SK-N-SH treated with all-trans-retinoic acid at 6 μM for 48 hours (cell line): Measurements from ENCODE around the gene GOLPH3.

Source experiments
- RARB ChIP-seq: fragments of 250-450 bp; sonication (Bioruptor Pico); IDR thresholded peaks from 2 replicates; pipeline ENCODE4 v1.8.0; 2021; ENCODE audit warnings: mild to moderate bottlenecking, moderate library complexity
- TCF4 ChIP-seq: fragments of 250-450 bp; sonication (Bioruptor Pico); IDR thresholded peaks from 2 replicates; pipeline ENCODE4 v1.8.0; 2021; ENCODE audit warnings: mild to moderate bottlenecking, moderate library complexity, borderline replicate concordance
- ZC3H10 ChIP-seq: fragments of 250-450 bp; sonication (Bioruptor Pico); IDR thresholded peaks from 2 replicates; pipeline ENCODE4 v1.5.1; 2021; ENCODE audit warnings: mild to moderate bottlenecking, moderate library complexity
- ZNF8 ChIP-seq: fragments of 450-650 bp; formaldehyde crosslinking; IDR thresholded peaks from 2 replicates; pipeline ENCODE4 v1.5.0; 2020; ENCODE audit warnings: mild to moderate bottlenecking, moderate library complexity
- TF ChIP-seq, protein P1 (sequence below): fragments of 250-450 bp; sonication (Bioruptor Pico); IDR thresholded peaks from 2 replicates; pipeline ENCODE4 v1.8.0; 2020; ENCODE audit warnings: mild to moderate bottlenecking, moderate library complexity, borderline replicate concordance

DNA sequence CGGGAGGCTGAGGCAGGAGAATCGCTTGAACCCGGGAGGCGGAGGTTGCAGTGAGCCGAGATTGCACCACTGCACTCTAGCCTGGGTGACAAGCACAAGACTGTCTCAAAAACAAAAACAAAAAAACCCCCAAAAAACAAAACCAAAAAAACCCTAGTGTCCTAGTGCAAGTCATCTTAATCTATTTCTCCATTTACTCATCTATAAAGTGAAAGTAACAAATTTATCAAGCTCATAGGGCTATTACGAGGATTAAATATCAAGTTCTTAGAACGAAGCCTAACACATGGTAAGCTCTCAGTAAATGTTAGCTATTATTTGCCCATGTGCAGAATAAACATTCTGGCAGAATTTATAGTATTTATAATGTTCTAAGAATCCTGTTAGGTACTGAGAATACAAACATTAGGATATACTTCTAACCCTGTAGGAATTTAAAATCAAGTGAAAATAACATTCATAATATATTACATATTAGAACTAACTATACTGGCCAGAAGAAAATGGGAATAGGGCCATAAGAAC, 45.0 kb downstream of the GOLPH3 start:
- TF ChIP-seq RARB (CRISPR knock-in tag) (no peak), ZC3H10 (CRISPR knock-in tag) (no peak), TCF4 (CRISPR knock-in tag) (no peak), ZNF8 (CRISPR knock-in tag) (no peak)
- TF ChIP-seq, protein P1, sequence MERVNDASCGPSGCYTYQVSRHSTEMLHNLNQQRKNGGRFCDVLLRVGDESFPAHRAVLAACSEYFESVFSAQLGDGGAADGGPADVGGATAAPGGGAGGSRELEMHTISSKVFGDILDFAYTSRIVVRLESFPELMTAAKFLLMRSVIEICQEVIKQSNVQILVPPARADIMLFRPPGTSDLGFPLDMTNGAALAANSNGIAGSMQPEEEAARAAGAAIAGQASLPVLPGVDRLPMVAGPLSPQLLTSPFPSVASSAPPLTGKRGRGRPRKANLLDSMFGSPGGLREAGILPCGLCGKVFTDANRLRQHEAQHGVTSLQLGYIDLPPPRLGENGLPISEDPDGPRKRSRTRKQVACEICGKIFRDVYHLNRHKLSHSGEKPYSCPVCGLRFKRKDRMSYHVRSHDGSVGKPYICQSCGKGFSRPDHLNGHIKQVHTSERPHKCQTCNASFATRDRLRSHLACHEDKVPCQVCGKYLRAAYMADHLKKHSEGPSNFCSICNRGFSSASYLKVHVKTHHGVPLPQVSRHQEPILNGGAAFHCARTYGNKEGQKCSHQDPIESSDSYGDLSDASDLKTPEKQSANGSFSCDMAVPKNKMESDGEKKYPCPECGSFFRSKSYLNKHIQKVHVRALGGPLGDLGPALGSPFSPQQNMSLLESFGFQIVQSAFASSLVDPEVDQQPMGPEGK (CRISPR knock-in tag): no peak
